K562 (cell line): ENCODE results near the gene PGAP2. TPM values are rescaled to one million over a fixed set of nuclear protein-coding genes. Genes with fewer than 3 reads are reported as not detected.

Experiments used
- C11orf30 ChIP-seq: fragments of 450-650 bp; IDR thresholded peaks from 2 replicates; pipeline ENCODE4 v1.6.1; 2016; ENCODE audit warnings: low read depth, mild to moderate bottlenecking
- EZH2 ChIP-seq: IDR thresholded peaks from 2 replicates; pipeline ENCODE4 v1.6.1; 2012; ENCODE audit warnings: low read depth, mild to moderate bottlenecking, inconsistent platforms, low read length, borderline replicate concordance
- MCM2 ChIP-seq: fragments of 450-650 bp; IDR thresholded peaks from 2 replicates; pipeline ENCODE4 v1.6.1; 2017; ENCODE audit warnings: low read depth, mild to moderate bottlenecking
- MEF2A ChIP-seq: IDR thresholded peaks from 2 replicates; pipeline ENCODE4 v1.6.1; 2011; ENCODE audit warnings: low read depth, mild to moderate bottlenecking, low read length, moderate library complexity; ENCODE audit not compliant: control insufficient read depth
- RBFOX2 ChIP-seq: fragments of 200-400 bp; formaldehyde crosslinking; IDR thresholded peaks from 2 replicates; pipeline ENCODE4 v1.6.1; 2017; ENCODE audit warnings: low read depth, mild to moderate bottlenecking, low read length, moderate library complexity
- RBM25 ChIP-seq: fragments of 200-400 bp; formaldehyde crosslinking; IDR thresholded peaks from 2 replicates; pipeline ENCODE4 v1.6.1; 2018; ENCODE audit warnings: low read length, low read depth, moderate library complexity; ENCODE audit not compliant: severe bottlenecking
- SNRNP70 ChIP-seq: fragments of 200-400 bp; formaldehyde crosslinking; optimal IDR thresholded peaks from 2 replicates; pipeline ENCODE3; 2017; ENCODE audit warnings: low read depth, low read length
- SRSF7 ChIP-seq: fragments of 200-400 bp; formaldehyde crosslinking; optimal IDR thresholded peaks from 2 replicates; pipeline ENCODE3; 2017; ENCODE audit warnings: mild to moderate bottlenecking, low read depth, low read length
- TFAM ChIP-seq: fragments of 250-450 bp; sonication (Bioruptor Pico); conservative IDR thresholded peaks from 2 replicates; pipeline ENCODE4 v1.5.0; 2021; ENCODE audit warnings: mild to moderate bottlenecking, moderate library complexity
- UBTF ChIP-seq, 2 experiments: IDR thresholded peaks; 2 replicates each; pipeline ENCODE4 v1.6.1; 2012; ENCODE audit warnings: improper control_type of control experiment in 2 of 2, low read depth in 2 of 2, low read length in 2 of 2, borderline replicate concordance in 1 of 2
- ZNF551 ChIP-seq: fragments of 250-450 bp; sonication (Bioruptor Pico); IDR thresholded peaks from 2 replicates; pipeline ENCODE4 v1.5.0; 2021; ENCODE audit warnings: mild to moderate bottlenecking, moderate library complexity
- polyA plus RNA-seq, 8 experiments: library from polyadenylated mRNA; depleted of rRNA in 4 of 8; stranded (reverse) in 5 of 8; unstranded in 3 of 8; fragments of >200 nt; fragmentation: Nextera tagmentation in 2 of 8; fragmentation: Illumina TruSeq in 1 of 8; extraction: Ambion mirVana in 2 of 8; extraction: Trizol in 1 of 8; gene quantifications; 2 replicates each; pipeline versions ENCODE4 v1.2.1 to v1.2.3, GENCODE V29; 2011 to 2014; ENCODE audit warnings: inconsistent platforms in 1 of 8, missing spikeins in 1 of 8
- total RNA-seq, 7 experiments: library from RNA; depleted of rRNA in 6 of 7; stranded (reverse); fragments of >200 nt in 6 of 7; fragmentation: Illumina TruSeq in 2 of 7; extraction: Trizol in 2 of 7; gene quantifications; 2 replicates each; pipeline versions ENCODE4 v1.2.1 to v1.2.3, GENCODE V29; 2011 to 2021; ENCODE audit warnings: low replicate concordance in 1 of 7
- TF ChIP-seq, protein P1 (sequence below): sonication (generic); formaldehyde crosslinking; IDR thresholded peaks from 2 replicates; pipeline ENCODE4 v1.8.0; 2022; ENCODE audit warnings: mild to moderate bottlenecking, low read depth, missing genetic modification reagents
- TF ChIP-seq, protein P2 (sequence below), 3 experiments: IDR thresholded peaks in 2 of 3; conservative IDR thresholded peaks in 1 of 3; 2 replicates each; pipeline ENCODE4 v1.5.1; 2011 to 2012; ENCODE audit warnings: low read length in 3 of 3, mild to moderate bottlenecking in 3 of 3, control low read depth in 2 of 3, improper control_type of control experiment in 1 of 3, inconsistent platforms in 1 of 3, low read depth in 1 of 3, mixed read lengths in 1 of 3, moderate library complexity in 1 of 3; ENCODE audit not compliant: insufficient read depth in 2 of 3
- TF ChIP-seq, protein P3 (sequence below): IDR thresholded peaks from 2 replicates; pipeline ENCODE4 v1.6.1; 2012; ENCODE audit warnings: low read depth, low read length, improper control_type of control experiment, borderline replicate concordance
- TF ChIP-seq, protein P4 (sequence below): fragments of 250-450 bp; sonication (Bioruptor Pico); IDR thresholded peaks from 2 replicates; pipeline ENCODE4 v1.4.0; 2020; ENCODE audit warnings: mild to moderate bottlenecking, moderate library complexity

PGAP2 gene
- total and polyA plus RNA-seq, 9 of the 15 experiments (the other 6 are each of a cell fraction or from before 2014, with no cell fraction given) = 17.9 to 47.2 (median 33.7) TPM

- TF ChIP-seq, protein P1, sequence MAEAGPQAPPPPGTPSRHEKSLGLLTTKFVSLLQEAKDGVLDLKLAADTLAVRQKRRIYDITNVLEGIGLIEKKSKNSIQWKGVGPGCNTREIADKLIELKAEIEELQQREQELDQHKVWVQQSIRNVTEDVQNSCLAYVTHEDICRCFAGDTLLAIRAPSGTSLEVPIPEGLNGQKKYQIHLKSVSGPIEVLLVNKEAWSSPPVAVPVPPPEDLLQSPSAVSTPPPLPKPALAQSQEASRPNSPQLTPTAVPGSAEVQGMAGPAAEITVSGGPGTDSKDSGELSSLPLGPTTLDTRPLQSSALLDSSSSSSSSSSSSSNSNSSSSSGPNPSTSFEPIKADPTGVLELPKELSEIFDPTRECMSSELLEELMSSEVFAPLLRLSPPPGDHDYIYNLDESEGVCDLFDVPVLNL (CRISPR knock-in tag) = no peak
- TF ChIP-seq MCM2 (no peak), TFAM (CRISPR knock-in tag) (no peak), SNRNP70 (no peak), ZNF551 (no peak), SRSF7 (no peak), MEF2A (0 out of 2 replicates have a peak, but pooled peaks have one; percentile 31), C11orf30 (no peak), RBM25 (peak; percentile 50), EZH2 (no peak), UBTF (IDR thresholded peaks at IDR 0.05; ENCODE audit: borderline replicate concordance in 1 of 2, low read depth in 2 of 2, low read length in 2 of 2) (peak in 1 of 2 experiments; percentile 54; a peak in 1 of 4 replicates), RBFOX2 (peak; percentile 74; the same call in 1 of the 2 replicates)
- TF ChIP-seq, protein P2, sequence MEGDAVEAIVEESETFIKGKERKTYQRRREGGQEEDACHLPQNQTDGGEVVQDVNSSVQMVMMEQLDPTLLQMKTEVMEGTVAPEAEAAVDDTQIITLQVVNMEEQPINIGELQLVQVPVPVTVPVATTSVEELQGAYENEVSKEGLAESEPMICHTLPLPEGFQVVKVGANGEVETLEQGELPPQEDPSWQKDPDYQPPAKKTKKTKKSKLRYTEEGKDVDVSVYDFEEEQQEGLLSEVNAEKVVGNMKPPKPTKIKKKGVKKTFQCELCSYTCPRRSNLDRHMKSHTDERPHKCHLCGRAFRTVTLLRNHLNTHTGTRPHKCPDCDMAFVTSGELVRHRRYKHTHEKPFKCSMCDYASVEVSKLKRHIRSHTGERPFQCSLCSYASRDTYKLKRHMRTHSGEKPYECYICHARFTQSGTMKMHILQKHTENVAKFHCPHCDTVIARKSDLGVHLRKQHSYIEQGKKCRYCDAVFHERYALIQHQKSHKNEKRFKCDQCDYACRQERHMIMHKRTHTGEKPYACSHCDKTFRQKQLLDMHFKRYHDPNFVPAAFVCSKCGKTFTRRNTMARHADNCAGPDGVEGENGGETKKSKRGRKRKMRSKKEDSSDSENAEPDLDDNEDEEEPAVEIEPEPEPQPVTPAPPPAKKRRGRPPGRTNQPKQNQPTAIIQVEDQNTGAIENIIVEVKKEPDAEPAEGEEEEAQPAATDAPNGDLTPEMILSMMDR (IDR thresholded peaks at IDR 0.05 in 2 of 3, conservative IDR thresholded peaks at IDR 0.05 in 1 of 3; ENCODE audit: insufficient read depth in 2 of 3, low read depth in 1 of 3, low read length in 3 of 3) = 0 out of 6 replicates have a peak, but pooled peaks of 1 of the 3 experiments have one; percentile 1
- TF ChIP-seq, protein P3, sequence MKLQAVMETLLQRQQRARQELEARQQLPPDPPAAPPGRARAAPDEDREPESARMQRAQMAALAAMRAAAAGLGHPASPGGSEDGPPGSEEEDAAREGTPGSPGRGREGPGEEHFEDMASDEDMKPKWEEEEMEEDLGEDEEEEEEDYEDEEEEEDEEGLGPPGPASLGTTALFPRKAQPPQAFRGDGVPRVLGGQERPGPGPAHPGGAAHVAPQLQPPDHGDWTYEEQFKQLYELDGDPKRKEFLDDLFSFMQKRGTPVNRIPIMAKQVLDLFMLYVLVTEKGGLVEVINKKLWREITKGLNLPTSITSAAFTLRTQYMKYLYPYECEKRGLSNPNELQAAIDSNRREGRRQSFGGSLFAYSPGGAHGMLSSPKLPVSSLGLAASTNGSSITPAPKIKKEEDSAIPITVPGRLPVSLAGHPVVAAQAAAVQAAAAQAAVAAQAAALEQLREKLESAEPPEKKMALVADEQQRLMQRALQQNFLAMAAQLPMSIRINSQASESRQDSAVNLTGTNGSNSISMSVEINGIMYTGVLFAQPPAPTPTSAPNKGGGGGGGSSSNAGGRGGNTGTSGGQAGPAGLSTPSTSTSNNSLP = peak; percentile 68
- TF ChIP-seq, protein P4, sequence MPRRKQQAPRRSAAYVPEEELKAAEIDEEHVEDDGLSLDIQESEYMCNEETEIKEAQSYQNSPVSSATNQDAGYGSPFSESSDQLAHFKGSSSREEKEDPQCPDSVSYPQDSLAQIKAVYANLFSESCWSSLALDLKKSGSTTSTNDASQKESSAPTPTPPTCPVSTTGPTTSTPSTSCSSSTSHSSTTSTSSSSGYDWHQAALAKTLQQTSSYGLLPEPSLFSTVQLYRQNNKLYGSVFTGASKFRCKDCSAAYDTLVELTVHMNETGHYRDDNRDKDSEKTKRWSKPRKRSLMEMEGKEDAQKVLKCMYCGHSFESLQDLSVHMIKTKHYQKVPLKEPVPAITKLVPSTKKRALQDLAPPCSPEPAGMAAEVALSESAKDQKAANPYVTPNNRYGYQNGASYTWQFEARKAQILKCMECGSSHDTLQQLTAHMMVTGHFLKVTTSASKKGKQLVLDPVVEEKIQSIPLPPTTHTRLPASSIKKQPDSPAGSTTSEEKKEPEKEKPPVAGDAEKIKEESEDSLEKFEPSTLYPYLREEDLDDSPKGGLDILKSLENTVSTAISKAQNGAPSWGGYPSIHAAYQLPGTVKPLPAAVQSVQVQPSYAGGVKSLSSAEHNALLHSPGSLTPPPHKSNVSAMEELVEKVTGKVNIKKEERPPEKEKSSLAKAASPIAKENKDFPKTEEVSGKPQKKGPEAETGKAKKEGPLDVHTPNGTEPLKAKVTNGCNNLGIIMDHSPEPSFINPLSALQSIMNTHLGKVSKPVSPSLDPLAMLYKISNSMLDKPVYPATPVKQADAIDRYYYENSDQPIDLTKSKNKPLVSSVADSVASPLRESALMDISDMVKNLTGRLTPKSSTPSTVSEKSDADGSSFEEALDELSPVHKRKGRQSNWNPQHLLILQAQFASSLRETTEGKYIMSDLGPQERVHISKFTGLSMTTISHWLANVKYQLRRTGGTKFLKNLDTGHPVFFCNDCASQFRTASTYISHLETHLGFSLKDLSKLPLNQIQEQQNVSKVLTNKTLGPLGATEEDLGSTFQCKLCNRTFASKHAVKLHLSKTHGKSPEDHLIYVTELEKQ (CRISPR knock-in tag) = no peak
Observed at GRCh38 chr11:3834664-3835461, 26.5 kb downstream of the PGAP2 start (continued).
